Vagina (tissue), 2 donors: ENCODE results near the gene AIMP1.

Experiments
- CTCF ChIP-seq, 3 experiments: fragments of 450-650 bp in 2 of 3; fragments of 200-600 bp in 1 of 3; sonication (generic) in 1 of 3; IDR thresholded peaks; one replicate each; pipeline ENCODE4 v1.5.1; 2017 to 2019; ENCODE audit warnings: antibody characterized with exemption in 3 of 3, mild to moderate bottlenecking in 2 of 3, moderate library complexity in 2 of 3
- POLR2A ChIP-seq, 2 donors: fragments of 450-650 bp; IDR thresholded peaks; one replicate each; pipeline ENCODE4 v1.6.1; 2017; ENCODE audit warnings: antibody characterized with exemption in 2 of 2, mild to moderate bottlenecking in 2 of 2, moderate library complexity in 2 of 2

GRCh38 chr4:106370214-106370613, 53.9 kb downstream of the AIMP1 start:
- TF ChIP-seq CTCF (IDR thresholded peaks at IDR 0.05) (no peak), POLR2A (IDR thresholded peaks at IDR 0.05) (no peak)
